Ureter (tissue), 1 donor: Measurements from ENCODE around the gene CCDC40. TPM values are rescaled to one million over a fixed set of nuclear protein-coding genes. Genes with fewer than 3 reads are reported as not detected.

Experiments used
- DNase-seq: peaks from one replicate; pipeline ENCODE4 v3.0.0-alpha.2; 2020; ENCODE audit warnings: low spot score
- total RNA-seq: library from RNA; stranded (reverse); gene quantifications from one replicate; pipeline ENCODE4 v1.2.4, GENCODE V29; 2023
- donor health status: DM: yes; HTN: yes; CAD: no.

CCDC40 gene
- total RNA-seq, 1 donor from 2014 or later: 12.4 TPM

- no peak for DNase-seq
Measured at GRCh38 chr17:80000981-80001775, 35.3 kb upstream of the CCDC40 start.

GRCh38 chr17:80002070-80002641 is 34.3 kb upstream of the CCDC40 start:
- no peak for DNase-seq

DNA sequence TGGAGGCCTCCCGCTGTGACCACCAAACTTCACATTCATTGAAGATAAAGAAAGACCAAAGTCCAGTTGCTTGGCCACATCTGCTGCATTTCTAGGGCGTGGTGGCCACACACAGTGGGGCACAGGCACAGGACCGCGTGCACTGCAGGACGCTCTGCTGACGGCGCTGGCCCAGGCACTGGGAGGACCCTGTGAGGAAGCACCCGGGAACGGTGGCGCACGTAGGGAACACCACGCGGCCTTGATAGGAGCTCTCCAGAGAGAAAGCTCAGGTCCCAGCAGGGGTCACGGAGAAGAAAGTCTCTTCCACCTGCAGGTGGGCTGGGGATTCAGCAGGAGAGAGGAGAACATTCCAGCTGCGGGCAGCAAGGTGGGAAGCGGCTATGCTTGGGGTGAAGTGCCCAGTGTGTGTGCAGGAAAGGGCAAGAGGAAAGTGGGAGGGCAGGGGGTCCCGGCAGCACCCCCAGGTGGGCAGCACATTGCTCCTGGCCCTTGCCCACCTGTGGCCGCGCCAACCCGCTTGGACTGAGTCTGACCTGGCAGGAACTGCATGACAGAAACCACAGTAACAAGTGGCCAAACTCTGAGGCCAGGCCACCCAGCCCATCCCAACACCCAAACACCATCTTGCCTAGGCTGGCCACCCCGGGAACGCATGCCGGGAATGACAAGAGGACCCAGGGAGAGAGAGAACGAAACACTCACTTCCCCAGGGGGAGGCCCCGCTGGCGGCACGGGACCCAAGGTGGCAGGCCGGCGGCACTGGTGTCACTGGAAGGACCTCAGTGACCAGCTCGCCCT is 33.6 kb upstream of the CCDC40 start:
- no peak for DNase-seq

DNA sequence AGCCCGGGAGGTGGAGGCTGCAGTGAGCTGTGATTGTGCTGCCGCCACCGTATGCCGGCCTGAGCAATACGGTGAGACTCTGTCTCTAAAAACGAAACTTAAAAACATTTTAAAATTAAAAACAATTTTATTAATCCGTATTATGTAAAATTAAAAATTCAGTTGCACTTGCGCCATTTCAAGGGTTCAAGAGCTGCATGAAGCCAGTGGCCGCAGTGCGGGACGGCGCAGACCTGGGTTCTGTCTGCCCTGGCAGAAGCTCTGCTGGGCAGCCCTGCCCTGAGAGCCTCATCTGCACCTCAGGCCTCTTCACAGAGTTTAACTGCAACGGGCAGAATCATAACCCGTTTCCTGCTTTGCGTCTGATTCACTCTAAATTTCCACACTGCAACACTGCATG is 32.5 kb upstream of the CCDC40 start:
- no peak for DNase-seq

- DNase-seq: peak; percentile 68
Measured at GRCh38 chr17:80005360-80006338, 30.8 kb upstream of the CCDC40 start.

- DNase-seq: no peak
Measured at GRCh38 chr17:80006339-80006720, 30.1 kb upstream of the CCDC40 start.

DNA sequence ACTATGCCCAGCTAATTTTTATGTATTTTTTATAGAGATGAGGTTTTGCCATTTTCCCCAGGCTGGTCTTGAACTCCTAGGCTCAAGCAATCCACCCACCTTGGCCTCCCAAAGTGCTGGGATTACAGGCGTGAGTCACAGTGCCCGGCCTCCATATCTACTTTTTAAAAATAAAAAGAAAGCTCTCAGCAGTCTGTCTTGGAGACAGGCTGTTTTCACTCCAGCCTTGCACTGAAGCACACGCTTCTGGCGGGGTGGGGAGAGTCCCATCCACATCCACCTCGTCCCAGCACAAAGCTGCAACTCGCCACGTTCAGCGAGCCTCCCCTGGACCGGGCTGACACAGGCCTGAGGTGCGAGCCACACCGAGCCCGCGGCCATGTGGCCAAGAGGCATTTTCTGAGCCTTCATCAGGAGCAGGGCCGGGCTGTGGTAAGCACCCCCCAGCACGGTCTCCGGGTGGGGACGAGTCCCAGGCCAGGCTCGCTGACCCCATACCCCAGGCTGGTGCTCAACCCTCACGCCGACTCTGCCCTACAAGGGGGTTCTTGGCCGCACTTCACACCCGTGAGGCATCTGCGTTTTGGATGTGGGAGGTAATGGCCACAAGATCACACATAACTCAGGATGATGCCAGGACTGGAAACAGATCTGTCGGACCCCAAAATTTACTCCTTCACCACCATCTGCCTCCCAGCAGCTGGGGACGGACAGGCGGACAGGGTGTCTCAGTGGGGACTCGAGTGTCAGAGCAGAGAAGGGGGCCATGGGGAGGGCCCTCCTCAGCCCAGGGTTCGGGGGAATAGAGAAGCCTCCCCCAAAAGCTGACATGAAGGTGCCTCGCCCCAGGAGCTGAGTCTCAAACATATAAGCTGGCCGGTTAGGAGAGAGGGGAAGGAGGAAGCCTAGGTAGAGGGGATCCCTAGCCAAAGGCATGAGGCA is 29.4 kb upstream of the CCDC40 start:
- DNase-seq: no peak

DNA sequence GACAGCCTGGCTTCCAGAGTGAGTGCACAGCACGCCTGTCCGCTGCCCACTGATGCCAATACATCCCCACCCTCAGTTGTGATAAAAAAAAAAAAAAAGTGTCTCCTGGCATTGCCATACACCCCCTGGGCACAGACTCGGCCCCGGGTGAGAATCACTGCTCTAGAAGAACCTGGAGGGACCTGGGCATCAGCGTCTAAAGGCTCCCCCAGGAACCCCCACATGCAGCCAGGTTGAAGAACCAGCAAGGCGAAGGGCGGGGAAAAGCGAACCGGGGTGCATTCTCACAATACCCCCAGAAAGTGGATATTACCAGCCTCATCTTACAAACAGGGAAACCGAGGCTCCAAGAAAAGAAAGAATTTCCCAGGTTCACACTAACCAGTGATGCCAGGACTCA is 28.5 kb upstream of the CCDC40 start:
- DNase-seq: no peak

- DNase-seq: peak; percentile 81
Measured at GRCh38 chr17:80008383-80008840, 28.0 kb upstream of the CCDC40 start.

DNA sequence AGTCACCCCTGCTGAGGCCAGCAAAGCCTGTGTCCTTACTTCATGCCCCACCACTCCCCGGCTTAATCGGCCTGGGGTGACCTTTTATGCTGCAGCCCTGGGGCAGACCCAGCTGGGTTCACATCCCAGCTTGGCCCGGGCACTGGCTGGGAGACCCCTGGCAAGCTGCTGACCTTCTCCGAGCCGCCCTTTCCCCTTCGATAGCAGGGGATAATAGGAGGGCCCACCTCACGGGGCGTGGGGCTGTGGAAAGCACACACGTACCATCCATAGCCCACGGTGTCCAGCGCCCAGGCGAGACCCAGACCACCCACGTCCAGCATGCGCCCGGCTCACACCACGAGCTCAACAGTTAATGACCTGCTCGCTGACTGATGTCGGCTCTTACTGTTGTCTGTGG is 27.6 kb upstream of the CCDC40 start:
- no peak for DNase-seq

DNA sequence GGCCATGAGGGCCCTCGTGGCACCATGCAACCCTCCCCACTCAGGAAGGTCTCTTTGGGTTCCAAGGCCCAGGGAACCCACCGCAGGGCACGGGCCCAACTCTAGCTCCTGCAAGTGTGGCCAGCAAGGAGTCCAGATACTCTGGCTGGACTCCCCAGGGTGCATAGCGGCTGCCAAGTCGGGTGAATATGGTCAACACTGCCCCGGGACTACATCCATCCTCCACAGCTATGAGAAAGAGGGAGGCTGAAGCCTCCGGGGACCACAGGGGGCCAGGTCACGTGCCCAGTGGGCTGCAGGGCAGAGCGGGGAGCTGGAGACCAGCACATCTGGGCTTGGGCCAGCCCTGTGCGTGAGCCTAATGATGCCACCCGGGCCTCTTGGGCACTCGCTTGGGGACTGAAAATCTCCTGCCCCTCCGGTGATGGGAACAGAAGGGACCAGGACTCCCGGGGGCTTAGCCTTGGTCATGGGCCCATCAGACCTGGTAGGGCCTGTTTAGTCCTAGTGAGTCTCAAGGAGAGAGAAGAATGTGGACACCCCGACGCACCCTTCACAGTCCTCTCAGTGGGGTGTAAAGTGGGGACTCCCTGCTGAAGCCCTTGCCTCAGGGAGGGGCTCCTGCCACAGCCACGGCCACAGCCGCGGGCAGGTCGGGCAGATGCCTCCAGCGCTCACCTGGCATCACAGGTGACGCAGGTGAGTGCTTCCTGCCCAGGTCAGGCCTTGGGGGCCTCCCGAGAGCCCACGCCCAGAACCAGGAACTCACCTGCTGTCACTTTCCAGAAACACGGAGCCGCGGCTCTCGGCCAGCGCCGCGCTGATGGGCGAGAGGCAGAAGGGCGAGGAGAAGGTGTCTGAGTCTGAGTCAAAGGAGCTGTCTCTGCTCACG is 26.8 kb upstream of the CCDC40 start:
- DNase-seq: no peak

DNA sequence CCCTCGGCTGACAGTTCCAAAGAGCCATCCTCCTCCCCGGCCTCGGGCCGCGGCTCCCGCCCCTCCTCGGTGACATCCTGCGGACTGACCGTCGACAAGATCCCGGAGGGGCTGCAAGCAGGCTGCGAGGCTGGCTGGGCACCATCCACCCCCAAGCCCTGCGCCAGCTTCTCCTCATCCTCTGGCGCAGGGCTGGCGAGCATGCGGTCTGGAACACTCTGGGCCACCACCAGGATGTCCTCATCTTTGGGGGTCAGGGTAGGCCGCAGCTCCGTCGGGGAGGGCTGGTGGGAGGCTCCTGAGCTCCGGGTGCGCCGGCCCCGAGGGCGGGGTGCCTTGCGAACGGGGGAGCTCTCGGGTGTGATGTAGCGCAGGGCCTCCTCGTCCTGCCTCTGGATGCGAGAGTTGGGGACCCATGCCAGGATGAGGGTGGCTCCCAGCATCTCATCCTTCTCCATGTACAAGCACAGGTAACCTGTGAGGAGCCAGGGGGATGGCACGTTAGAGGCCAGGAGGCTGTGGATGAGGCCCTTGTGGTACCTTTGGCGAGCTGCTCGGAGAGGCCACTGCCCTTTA is 26.1 kb upstream of the CCDC40 start:
- DNase-seq: no peak

GRCh38 chr17:80011989-80012555 is 24.4 kb upstream of the CCDC40 start:
- DNase-seq: no peak

DNA sequence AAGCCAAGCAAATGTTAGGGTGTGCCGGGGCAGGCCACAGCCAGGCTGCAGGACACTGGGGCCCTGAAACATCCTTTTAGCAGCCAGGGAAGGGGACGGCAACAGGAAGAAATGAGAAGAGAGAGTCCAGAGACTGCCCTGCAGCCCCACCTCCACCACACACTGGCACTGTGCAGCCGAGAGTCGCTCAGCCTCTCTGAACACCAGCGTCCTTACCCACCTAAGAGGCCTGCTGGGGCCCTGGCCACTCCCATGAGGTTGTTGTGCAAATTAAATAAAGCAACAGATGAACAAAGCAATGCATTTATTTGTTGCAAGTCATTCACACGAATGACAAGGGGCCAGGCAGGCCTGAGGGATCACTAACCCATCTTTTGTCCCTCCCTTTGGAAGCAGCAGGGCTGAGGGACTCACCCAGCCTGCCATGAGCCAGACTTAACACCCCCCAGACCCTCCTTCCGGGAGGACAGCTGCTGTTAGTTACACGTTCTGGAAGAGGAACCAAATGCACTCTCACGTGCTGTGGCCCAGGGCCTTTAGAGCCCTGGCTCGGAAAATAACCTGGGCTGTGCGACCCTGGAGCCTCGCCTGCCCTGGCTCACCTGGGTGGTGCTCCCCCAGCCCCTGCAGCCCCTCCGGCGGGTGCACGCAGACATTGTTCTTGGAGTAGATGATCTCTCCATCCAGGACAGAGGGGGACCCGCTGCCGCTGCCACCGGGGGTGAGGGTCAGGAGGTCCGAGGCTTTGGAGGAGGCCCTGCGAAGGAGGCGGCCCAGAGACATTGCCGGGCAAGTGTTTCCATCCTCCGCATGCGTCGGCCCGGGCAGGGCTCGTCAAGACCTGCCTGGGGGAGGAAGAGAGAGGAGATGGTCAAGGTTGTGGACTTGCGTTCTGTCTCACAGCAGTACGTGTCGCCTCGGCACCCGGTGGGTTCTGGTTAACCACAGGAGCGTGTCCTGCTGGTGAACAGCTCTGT is 23.4 kb upstream of the CCDC40 start:
- no peak for DNase-seq

DNA sequence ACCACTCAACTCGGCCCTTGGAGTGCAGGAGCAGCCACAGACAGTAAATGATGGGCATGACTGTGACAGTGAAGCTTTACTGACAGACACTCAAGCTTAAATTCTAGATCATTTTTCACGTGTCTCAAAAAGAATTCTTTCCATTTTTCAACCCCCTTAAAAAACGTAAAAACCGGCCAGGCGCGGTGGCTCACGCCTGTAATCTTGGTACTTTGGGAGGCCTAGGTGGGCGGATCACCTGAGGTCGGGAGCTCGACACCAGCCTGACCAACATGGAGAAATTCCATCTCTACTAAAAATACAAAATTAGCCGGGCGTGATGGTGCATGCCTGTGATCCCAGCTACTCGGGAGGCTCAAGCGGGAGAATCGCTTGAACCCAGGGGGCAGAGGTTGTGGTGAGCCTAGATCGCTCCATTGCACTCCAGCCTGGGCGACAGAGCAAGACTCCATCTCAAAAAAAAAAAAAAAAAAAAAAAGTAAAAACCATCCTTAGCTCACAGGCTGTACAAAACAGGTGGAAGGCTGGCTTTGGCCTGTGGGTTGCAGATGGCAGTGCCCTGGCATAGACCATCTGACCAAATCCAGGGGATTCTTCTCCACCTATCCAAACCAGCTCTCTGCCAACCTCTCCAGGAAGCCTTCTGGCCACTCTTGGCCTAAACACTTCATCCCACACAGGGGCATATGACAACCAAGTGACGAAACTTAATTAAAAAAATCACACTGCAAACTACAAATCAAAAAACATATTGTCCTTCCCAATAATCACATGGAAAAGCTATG is 19.0 kb upstream of the CCDC40 start:
- no peak for DNase-seq

- no peak for DNase-seq
Measured at GRCh38 chr17:80018917-80019651, 17.4 kb upstream of the CCDC40 start.
